OCI-LY3 (cell line): ENCODE measurements around the gene MCM5.

Experiments used
- H2AFZ ChIP-seq: fragments of 200-600, 300-600 bp; shearing (Covaris generic); 2 replicates; pipeline ENCODE4 v1.6.0; 2014; ENCODE audit warnings: antibody characterized with exemption, low read depth, low read length
- H3K27ac ChIP-seq: fragments of 200-600, 300-600 bp; sonication (generic); 2 replicates; pipeline ENCODE4 v1.5.1; 2014; ENCODE audit warnings: mild to moderate bottlenecking, low read length, moderate library complexity, mixed read lengths
- H3K27me3 ChIP-seq: fragments of 200-600, 300-600 bp; sonication (generic); 2 replicates; pipeline ENCODE4 v1.6.1; 2014; ENCODE audit warnings: low read depth, low read length, mixed read lengths
- H3K36me3 ChIP-seq: fragments of 200-600, 300-600 bp; sonication (generic); replicated peaks from 2 replicates; pipeline ENCODE3; 2014; ENCODE audit warnings: low read depth, low read length, mixed read lengths
- H3K4me1 ChIP-seq: fragments of 300-600, 200-600 bp; sonication (generic); 2 replicates; pipeline ENCODE4 v1.6.1; 2014; ENCODE audit warnings: low read length, mixed read lengths
- H3K4me2 ChIP-seq: fragments of 200-600, 300-600 bp; sonication (generic); 2 replicates; pipeline ENCODE4 v1.6.1; 2014; ENCODE audit warnings: low read length, mixed read lengths
- H3K4me3 ChIP-seq: fragments of 300-600, 200-600 bp; sonication (generic); 2 replicates; pipeline ENCODE4 v1.5.1; 2014; ENCODE audit warnings: antibody characterized with exemption, mild to moderate bottlenecking, low read length, moderate library complexity
- H3K79me2 ChIP-seq: fragments of 300-600, 200-600 bp; shearing (Covaris generic); 2 replicates; pipeline ENCODE4 v1.6.1; 2014; ENCODE audit warnings: mild to moderate bottlenecking, low read length, mixed read lengths
- H3K9ac ChIP-seq: fragments of 300-600, 200-600 bp; shearing (Covaris generic); 2 replicates; pipeline ENCODE4 v1.6.0; 2014; ENCODE audit warnings: mild to moderate bottlenecking, low read length, moderate library complexity
- H3K9me3 ChIP-seq: fragments of 200-600, 300-600 bp; shearing (Covaris generic); 2 replicates; pipeline ENCODE4 v1.6.1; 2014; ENCODE audit warnings: low read length, mixed read lengths; ENCODE audit not compliant: insufficient read depth
- H4K20me1 ChIP-seq: fragments of 200-600, 300-600 bp; sonication (generic); 2 replicates; pipeline ENCODE4 v1.6.1; 2016; ENCODE audit warnings: low read length, mixed read lengths; ENCODE audit not compliant: insufficient read depth
- EZH2phosphoT487 ChIP-seq: fragments of 200-600 bp; shearing (Covaris generic); IDR thresholded peaks from 2 replicates; pipeline ENCODE4 v1.6.1; 2018; ENCODE audit warnings: antibody characterized with exemption, mixed run types, low read depth
- TF ChIP-seq, protein P1 (sequence below): fragments of 200-600, 300-600 bp; sonication (generic); IDR thresholded peaks from 2 replicates; pipeline ENCODE4 v1.5.1; 2014; ENCODE audit warnings: antibody characterized with exemption, low read length, low read depth

Gene MCM5

DNA sequence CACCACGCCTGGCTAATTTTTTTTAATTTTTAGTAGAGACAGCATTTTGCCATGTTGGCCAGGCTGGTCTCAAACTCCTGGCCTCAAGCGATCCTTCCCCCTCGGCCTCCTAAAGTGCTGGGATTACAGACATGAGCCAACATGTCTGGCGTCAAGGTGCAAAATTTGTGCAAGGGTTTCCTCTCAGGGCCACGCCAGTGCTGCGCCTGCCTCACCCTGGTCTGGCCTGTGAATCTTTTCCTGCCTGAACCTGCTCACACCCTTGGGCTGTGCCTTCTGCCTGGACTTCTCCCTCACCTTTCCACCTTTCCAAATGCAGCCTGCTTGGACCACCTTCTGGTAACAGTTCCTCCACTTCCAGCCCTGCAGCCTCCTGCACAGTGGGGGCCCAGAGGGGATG, 43.4 kb downstream of the MCM5 start:
- no peak for TF ChIP-seq EZH2phosphoT487
- TF ChIP-seq, protein P1, sequence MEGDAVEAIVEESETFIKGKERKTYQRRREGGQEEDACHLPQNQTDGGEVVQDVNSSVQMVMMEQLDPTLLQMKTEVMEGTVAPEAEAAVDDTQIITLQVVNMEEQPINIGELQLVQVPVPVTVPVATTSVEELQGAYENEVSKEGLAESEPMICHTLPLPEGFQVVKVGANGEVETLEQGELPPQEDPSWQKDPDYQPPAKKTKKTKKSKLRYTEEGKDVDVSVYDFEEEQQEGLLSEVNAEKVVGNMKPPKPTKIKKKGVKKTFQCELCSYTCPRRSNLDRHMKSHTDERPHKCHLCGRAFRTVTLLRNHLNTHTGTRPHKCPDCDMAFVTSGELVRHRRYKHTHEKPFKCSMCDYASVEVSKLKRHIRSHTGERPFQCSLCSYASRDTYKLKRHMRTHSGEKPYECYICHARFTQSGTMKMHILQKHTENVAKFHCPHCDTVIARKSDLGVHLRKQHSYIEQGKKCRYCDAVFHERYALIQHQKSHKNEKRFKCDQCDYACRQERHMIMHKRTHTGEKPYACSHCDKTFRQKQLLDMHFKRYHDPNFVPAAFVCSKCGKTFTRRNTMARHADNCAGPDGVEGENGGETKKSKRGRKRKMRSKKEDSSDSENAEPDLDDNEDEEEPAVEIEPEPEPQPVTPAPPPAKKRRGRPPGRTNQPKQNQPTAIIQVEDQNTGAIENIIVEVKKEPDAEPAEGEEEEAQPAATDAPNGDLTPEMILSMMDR, result no peak
- Histone ChIP-seq H3K79me2 (no peaks in the 10 kb centered on the region), H2AFZ (no peak overlapping the region), H3K9me3 (no peaks in the 10 kb centered on the region), H4K20me1 (peaks cover 42% of the 10 kb centered on the region), H3K4me1 (no peaks in the 10 kb centered on the region), H3K27me3 (no peaks in the 10 kb centered on the region), H3K4me3 (no peak overlapping the region), H3K4me2 (no peak overlapping the region), H3K36me3 (peaks cover 40% of the 10 kb centered on the region), H3K9ac (no peak overlapping the region), H3K27ac (no peak overlapping the region)

GRCh38 chr22:35443790-35444684, 44.1 kb downstream of the MCM5 start:
- Histone ChIP-seq H2AFZ (no peak overlapping the region), H3K4me1 (no peaks in the 10 kb centered on the region), H3K9me3 (no peaks in the 10 kb centered on the region), H3K36me3 (peaks cover 47% of the 10 kb centered on the region), H3K4me2 (no peak overlapping the region), H3K4me3 (no peak overlapping the region), H3K27ac (no peak overlapping the region), H3K27me3 (no peaks in the 10 kb centered on the region), H4K20me1 (peaks cover 42% of the 10 kb centered on the region), H3K79me2 (no peaks in the 10 kb centered on the region), H3K9ac (no peak overlapping the region)
- TF ChIP-seq, protein P1, result no peak
- TF ChIP-seq EZH2phosphoT487, result no peak

DNA sequence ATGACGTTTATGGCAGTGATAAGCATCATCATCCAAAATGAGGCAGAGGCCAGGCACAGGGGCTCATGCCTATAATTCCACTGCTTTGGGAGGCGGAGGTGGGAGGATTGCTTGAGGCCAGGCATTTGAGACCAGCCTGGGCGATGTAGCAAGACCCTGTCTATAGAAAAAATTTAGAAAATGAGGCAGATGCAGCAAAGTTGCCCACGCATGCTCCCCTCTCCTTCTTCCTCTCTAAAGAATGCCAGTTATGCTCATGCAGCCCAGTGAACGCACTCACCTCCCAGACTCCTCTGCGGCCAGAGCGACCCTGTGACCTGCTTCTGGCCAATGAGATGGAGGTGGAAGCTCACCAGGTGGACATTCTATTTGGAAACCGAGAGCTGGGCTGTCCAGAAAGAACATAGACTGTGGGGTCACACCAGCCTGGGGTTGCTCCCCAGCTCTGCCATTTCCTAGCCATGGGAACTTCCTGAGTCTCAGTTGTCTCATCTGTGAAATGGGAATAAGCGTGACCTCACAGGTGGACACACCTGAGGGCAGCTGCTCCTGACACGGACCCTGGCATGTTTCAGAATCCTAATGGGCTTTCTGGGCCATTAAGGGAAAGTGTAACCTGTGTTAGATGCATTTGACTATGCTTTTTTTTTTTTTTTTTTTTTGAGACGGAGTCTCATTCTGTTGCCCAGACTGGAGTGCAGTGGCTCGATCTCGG, 44.9 kb downstream of the MCM5 start:
- TF ChIP-seq, protein P1, result no peak
- TF ChIP-seq EZH2phosphoT487, result no peak
- Histone ChIP-seq H3K27ac (no peak overlapping the region), H3K36me3 (peaks cover 44% of the 10 kb centered on the region), H3K4me2 (no peak overlapping the region), H2AFZ (no peak overlapping the region), H3K9ac (no peak overlapping the region), H3K4me3 (no peak overlapping the region), H3K9me3 (no peaks in the 10 kb centered on the region), H3K4me1 (no peaks in the 10 kb centered on the region), H3K79me2 (no peaks in the 10 kb centered on the region), H3K27me3 (no peaks in the 10 kb centered on the region), H4K20me1 (peaks cover 37% of the 10 kb centered on the region)

- Histone ChIP-seq H3K9ac (no peak overlapping the region), H3K27ac (no peak overlapping the region), H3K4me3 (no peak overlapping the region), H2AFZ (no peak overlapping the region), H3K27me3 (no peaks in the 10 kb centered on the region), H4K20me1 (peaks cover 29% of the 10 kb centered on the region), H3K9me3 (no peaks in the 10 kb centered on the region), H3K36me3 (peaks cover 45% of the 10 kb centered on the region), H3K79me2 (no peaks in the 10 kb centered on the region), H3K4me1 (no peaks in the 10 kb centered on the region), H3K4me2 (no peak overlapping the region)
- TF ChIP-seq EZH2phosphoT487, result no peak
- TF ChIP-seq, protein P1, result no peak
Observed at GRCh38 chr22:35445933-35446332, 46.0 kb downstream of the MCM5 start.
